ENCODE data around the gene GABBR2.

The GABBR2 gene

GRCh38 chr9:98241357-98242300 lies 467.1 kb downstream of the GABBR2 start:
- DNase-seq = no peak

- no peak for DNase-seq
These were observed 468.3 kb downstream of the GABBR2 start for GRCh38 chr9:98240475-98240874.

All from stimulated activated CD4-positive, alpha-beta T cell treated with anti-CD3 and anti-CD28 coated beads, Interleukin-4, amount 100 ng/mL, for 1 hour (primary cell).